Panc1 (cell line): ENCODE measurements around the gene AGAP1. TPM values are rescaled to one million over a fixed set of nuclear protein-coding genes. Genes with fewer than 3 reads are reported as not detected.

Experiments used
- ATAC-seq: fragments of 200-7000 bp; cut with Tn5 transposase; 2 replicates; pipeline ENCODE4 v1.9.1; 2020; ENCODE audit warnings: mild to moderate bottlenecking, moderate library complexity
- BruUV-seq: library from RNA; stranded (reverse); fragments of 400-500 nt; replicated peaks from 2 replicates; lab custom pipeline; 2021; lab: Mats Ljungman, UMichigan
- CTCF ChIA-PET: fragments of 300-600 bp; sonication (Branson Sonifier 250); formaldehyde crosslinking; loops from one replicate; lab custom pipeline; 2022; ENCODE audit warnings: antibody characterized with exemption; lab: Charles Lee
- POLR2A ChIA-PET: fragments of 300-600 bp; sonication (Branson Sonifier 250); formaldehyde crosslinking; loops from one replicate; lab custom pipeline; 2022; ENCODE audit warnings: antibody characterized with exemption; lab: Charles Lee
- DNase-seq: peaks from one replicate; pipeline ENCODE4 v3.0.0-alpha.2; 2010; ENCODE audit warnings: low read depth, low spot score
- H3K27ac ChIP-seq: 2 replicates; pipeline ENCODE4 v1.5.1; 2011; ENCODE audit warnings: mild to moderate bottlenecking, low read length, inconsistent platforms
- H3K27me3 ChIP-seq: fragments of 200-500 bp; sonication (Bioruptor generic); 2 replicates; pipeline ENCODE4 v1.6.0; 2014; ENCODE audit warnings: low read length, inconsistent platforms; ENCODE audit not compliant: control insufficient read depth, insufficient read depth
- H3K36me3 ChIP-seq: fragments of 200-500 bp; sonication (Bioruptor generic); 2 replicates; pipeline ENCODE4 v1.5.1; 2014; ENCODE audit warnings: inconsistent platforms, mild to moderate bottlenecking, low read length, moderate library complexity; ENCODE audit not compliant: control insufficient read depth, insufficient read depth
- H3K4me1 ChIP-seq: 2 replicates; pipeline ENCODE4 v1.5.1; 2011; ENCODE audit warnings: inconsistent platforms, mild to moderate bottlenecking, low read length, moderate library complexity; ENCODE audit not compliant: control insufficient read depth, insufficient read depth
- H3K4me3 ChIP-seq, 2 experiments: 2 replicates each; pipeline ENCODE4 v1.5.1; 2011 to 2012; ENCODE audit warnings: low read depth in 2 of 2, low read length in 2 of 2, mild to moderate bottlenecking in 2 of 2, inconsistent platforms in 1 of 2, moderate library complexity in 1 of 2
- H3K9me3 ChIP-seq: fragments of 200-500 bp; sonication (Bioruptor generic); 2 replicates; pipeline ENCODE4 v1.5.1; 2014; ENCODE audit warnings: low read depth, mild to moderate bottlenecking, inconsistent platforms, low read length, moderate library complexity; ENCODE audit not compliant: control insufficient read depth, insufficient read depth
- POLR2AphosphoS5 ChIP-seq: IDR thresholded peaks from 2 replicates; pipeline ENCODE4 v1.6.1; 2012; ENCODE audit warnings: mild to moderate bottlenecking, low read depth, low read length, moderate library complexity
- SIN3A ChIP-seq: IDR thresholded peaks from 2 replicates; pipeline ENCODE4 v1.6.1; 2012; ENCODE audit warnings: low read depth, mild to moderate bottlenecking, low read length, moderate library complexity, borderline replicate concordance; ENCODE audit not compliant: insufficient read depth
- TCF7L2 ChIP-seq: IDR thresholded peaks from 2 replicates; pipeline ENCODE4 v1.6.1; 2011; ENCODE audit warnings: mild to moderate bottlenecking, low read depth, low read length, inconsistent platforms
- in situ Hi-C: cut with HindIII; loops from 2 replicates; pipeline ENCODE4 v1.10.0; 2016; ENCODE audit warnings: low sequenced_read_pairs, low pct_unique_long_range_greater_than_20kb
- intact Hi-C: fragments of 100-400 bp; cut with micrococcal nuclease; formaldehyde crosslinking; loops from one replicate; pipeline ENCODE4 v1.10.0; 2022; ENCODE audit not compliant: unreplicated experiment
- total RNA-seq: library from RNA; stranded (reverse); gene quantifications from one replicate; pipeline ENCODE4 v1.2.1, GENCODE V29; 2021; ENCODE audit not compliant: unreplicated experiment
- TF ChIP-seq, protein P1 (sequence below), 2 experiments: IDR thresholded peaks; 2 replicates each; pipeline ENCODE4 v1.6.1; 2011 to 2012; ENCODE audit warnings: low read depth in 2 of 2, control low read depth in 1 of 2, low read length in 1 of 2, mild to moderate bottlenecking in 1 of 2, moderate library complexity in 1 of 2; ENCODE audit not compliant: insufficient read depth in 1 of 2
- TF ChIP-seq, protein P2 (sequence below): fragments of 450-650 bp; IDR thresholded peaks from 2 replicates; pipeline ENCODE4 v1.5.1; 2017; ENCODE audit warnings: mild to moderate bottlenecking

AGAP1 gene
- total RNA-seq, 1 experiment from 2014 or later = 38.9 TPM

DNA sequence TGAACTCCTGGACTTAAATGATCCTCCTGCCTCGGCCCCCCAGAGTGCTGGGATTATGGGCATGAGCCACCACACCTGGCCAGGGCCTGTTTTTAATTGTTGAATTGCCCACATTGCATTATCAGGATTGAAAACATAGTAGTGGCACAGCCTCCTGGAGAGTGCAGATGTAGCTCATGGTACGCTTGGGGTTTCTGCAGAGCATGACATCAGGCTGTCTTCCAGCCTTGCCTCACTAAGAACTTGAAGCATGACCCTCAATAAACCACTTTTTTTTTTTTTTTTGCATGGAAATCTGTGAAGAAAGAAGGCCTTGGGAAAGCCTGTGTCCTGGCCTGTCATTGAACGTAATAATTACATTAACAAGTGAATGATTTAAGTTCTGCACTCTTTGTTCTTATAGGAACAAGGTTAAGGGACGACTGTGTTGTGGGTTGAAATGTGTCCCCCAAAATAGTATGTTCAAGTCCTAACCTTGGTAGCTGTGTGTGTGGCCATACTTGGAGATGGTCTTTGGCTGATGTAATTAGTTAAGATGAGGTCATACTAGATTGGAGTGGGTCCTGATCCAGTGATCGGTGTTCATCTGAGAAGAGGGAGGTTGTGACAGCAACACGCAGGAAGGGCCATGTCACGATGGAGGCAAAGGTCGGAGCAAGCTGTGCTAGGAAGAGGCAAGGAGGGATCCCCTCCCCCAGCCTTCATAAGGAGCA, 90.2 kb downstream of the AGAP1 start:
- TF ChIP-seq SIN3A (no peak), TCF7L2 (no peak), POLR2AphosphoS5 (no peak)
- TF ChIP-seq, protein P1, sequence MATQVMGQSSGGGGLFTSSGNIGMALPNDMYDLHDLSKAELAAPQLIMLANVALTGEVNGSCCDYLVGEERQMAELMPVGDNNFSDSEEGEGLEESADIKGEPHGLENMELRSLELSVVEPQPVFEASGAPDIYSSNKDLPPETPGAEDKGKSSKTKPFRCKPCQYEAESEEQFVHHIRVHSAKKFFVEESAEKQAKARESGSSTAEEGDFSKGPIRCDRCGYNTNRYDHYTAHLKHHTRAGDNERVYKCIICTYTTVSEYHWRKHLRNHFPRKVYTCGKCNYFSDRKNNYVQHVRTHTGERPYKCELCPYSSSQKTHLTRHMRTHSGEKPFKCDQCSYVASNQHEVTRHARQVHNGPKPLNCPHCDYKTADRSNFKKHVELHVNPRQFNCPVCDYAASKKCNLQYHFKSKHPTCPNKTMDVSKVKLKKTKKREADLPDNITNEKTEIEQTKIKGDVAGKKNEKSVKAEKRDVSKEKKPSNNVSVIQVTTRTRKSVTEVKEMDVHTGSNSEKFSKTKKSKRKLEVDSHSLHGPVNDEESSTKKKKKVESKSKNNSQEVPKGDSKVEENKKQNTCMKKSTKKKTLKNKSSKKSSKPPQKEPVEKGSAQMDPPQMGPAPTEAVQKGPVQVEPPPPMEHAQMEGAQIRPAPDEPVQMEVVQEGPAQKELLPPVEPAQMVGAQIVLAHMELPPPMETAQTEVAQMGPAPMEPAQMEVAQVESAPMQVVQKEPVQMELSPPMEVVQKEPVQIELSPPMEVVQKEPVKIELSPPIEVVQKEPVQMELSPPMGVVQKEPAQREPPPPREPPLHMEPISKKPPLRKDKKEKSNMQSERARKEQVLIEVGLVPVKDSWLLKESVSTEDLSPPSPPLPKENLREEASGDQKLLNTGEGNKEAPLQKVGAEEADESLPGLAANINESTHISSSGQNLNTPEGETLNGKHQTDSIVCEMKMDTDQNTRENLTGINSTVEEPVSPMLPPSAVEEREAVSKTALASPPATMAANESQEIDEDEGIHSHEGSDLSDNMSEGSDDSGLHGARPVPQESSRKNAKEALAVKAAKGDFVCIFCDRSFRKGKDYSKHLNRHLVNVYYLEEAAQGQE (IDR thresholded peaks at IDR 0.05; ENCODE audit: insufficient read depth in 1 of 2, low read depth in 2 of 2, low read length in 1 of 2) = no peak
- TF ChIP-seq, protein P2, sequence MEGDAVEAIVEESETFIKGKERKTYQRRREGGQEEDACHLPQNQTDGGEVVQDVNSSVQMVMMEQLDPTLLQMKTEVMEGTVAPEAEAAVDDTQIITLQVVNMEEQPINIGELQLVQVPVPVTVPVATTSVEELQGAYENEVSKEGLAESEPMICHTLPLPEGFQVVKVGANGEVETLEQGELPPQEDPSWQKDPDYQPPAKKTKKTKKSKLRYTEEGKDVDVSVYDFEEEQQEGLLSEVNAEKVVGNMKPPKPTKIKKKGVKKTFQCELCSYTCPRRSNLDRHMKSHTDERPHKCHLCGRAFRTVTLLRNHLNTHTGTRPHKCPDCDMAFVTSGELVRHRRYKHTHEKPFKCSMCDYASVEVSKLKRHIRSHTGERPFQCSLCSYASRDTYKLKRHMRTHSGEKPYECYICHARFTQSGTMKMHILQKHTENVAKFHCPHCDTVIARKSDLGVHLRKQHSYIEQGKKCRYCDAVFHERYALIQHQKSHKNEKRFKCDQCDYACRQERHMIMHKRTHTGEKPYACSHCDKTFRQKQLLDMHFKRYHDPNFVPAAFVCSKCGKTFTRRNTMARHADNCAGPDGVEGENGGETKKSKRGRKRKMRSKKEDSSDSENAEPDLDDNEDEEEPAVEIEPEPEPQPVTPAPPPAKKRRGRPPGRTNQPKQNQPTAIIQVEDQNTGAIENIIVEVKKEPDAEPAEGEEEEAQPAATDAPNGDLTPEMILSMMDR = no peak
- Histone ChIP-seq H3K4me3 (no peak overlapping the region), H3K4me1 (no peaks in the 10 kb centered on the region), H3K27ac (no peak overlapping the region), H3K36me3 (no peaks in the 10 kb centered on the region), H3K27me3 (no peaks in the 10 kb centered on the region), H3K9me3 (no peaks in the 10 kb centered on the region)
- POLR2A ChIA-PET = no interaction called here
- in situ Hi-C loops = no loop called here
- CTCF ChIA-PET = no interaction called here
- no peak for DNase-seq
- ATAC-seq = no peak
- no TSS peak for BruUV-seq
- intact Hi-C loops = no loop called here

DNA sequence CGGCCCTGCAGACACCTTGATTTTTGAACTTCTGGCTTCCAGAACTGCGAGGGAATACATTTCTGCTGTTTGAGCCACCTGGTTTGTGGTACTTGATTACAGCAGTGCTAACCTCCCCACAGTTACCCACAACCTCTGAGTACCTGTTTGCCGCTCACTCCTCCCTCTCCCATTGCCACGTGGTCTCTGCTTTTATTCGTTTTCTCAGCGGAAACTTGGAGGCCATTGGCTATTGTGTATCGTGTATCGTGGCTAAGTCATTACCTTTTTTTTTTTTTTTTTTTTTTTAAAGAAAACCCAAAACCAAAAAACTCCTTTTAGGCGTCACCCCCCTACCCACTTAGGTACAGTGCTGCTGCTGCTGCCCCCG, 90.8 kb downstream of the AGAP1 start:
- BruUV-seq = no TSS peak

More for the DNA sequence above, 90.8 kb downstream of the AGAP1 start:
- no peak overlapping the region for H3K4me3 ChIP-seq
- H3K36me3 ChIP-seq = no peaks in the 10 kb centered on the region
- intact Hi-C loops = no loop called here
- H3K4me1 ChIP-seq = no peaks in the 10 kb centered on the region
- CTCF ChIA-PET = no interaction called here
- in situ Hi-C loops = no loop called here
- no peaks in the 10 kb centered on the region for H3K9me3 ChIP-seq
- ATAC-seq = no peak
- no peak overlapping the region for H3K27ac ChIP-seq
- no peaks in the 10 kb centered on the region for H3K27me3 ChIP-seq
- DNase-seq = no peak
- TF ChIP-seq SIN3A (no peak), TCF7L2 (no peak), POLR2AphosphoS5 (no peak)
- TF ChIP-seq, protein P2 = no peak
- TF ChIP-seq, protein P1 (IDR thresholded peaks at IDR 0.05; ENCODE audit: insufficient read depth in 1 of 2, low read depth in 2 of 2, low read length in 1 of 2) = no peak
- POLR2A ChIA-PET = no interaction called here
